Hepatocyte (in vitro differentiated cells): ENCODE results near the gene ITPR2. TPM values are rescaled to one million over a fixed set of nuclear protein-coding genes. Genes with fewer than 3 reads are reported as not detected.

Experiments
- DNase-seq: peaks from one replicate; pipeline ENCODE4 v3.0.0-alpha.2; 2016; ENCODE audit warnings: low spot score
- H2AFZ ChIP-seq: fragments of 200-600 bp; sonication (generic); 2 replicates; pipeline ENCODE4 v1.6.0; 2016; ENCODE audit warnings: antibody characterized with exemption, mild to moderate bottlenecking
- H3K27ac ChIP-seq: fragments of 200-600 bp; sonication (generic); 2 replicates; pipeline ENCODE4 v1.5.1; 2016; ENCODE audit warnings: mild to moderate bottlenecking
- H3K27me3 ChIP-seq: fragments of 200-600 bp; sonication (generic); 2 replicates; pipeline ENCODE4 v1.6.1; 2016
- H3K36me3 ChIP-seq: fragments of 200-600 bp; sonication (generic); replicated peaks from 2 replicates; pipeline ENCODE4 v1.5.1; 2016; ENCODE audit warnings: low read depth; ENCODE audit not compliant: insufficient read depth
- H3K4me1 ChIP-seq: fragments of 200-600 bp; sonication (generic); 2 replicates; pipeline ENCODE4 v1.5.1; 2016; ENCODE audit warnings: mild to moderate bottlenecking, moderate library complexity; ENCODE audit not compliant: insufficient read depth
- H3K4me2 ChIP-seq: fragments of 200-600 bp; sonication (generic); 2 replicates; pipeline ENCODE4 v1.6.0; 2016
- H3K4me3 ChIP-seq: fragments of 200-600 bp; sonication (generic); 2 replicates; pipeline ENCODE4 v1.5.1; 2016; ENCODE audit warnings: mild to moderate bottlenecking
- H3K79me2 ChIP-seq: fragments of 200-600 bp; sonication (generic); 2 replicates; pipeline ENCODE4 v1.6.0; 2017; ENCODE audit warnings: mild to moderate bottlenecking
- H3K9me2 ChIP-seq: fragments of 200-600 bp; sonication (generic); replicated peaks from 2 replicates; pipeline ENCODE4 v1.6.0; 2017; ENCODE audit warnings: mild to moderate bottlenecking; ENCODE audit not compliant: insufficient read depth
- H3K9me3 ChIP-seq: fragments of 200-600 bp; sonication (generic); 2 replicates; pipeline ENCODE4 v1.5.1; 2016; ENCODE audit warnings: low read depth, mild to moderate bottlenecking
- H4K20me1 ChIP-seq: fragments of 200-600 bp; sonication (generic); 2 replicates; pipeline ENCODE4 v1.6.0; 2016; ENCODE audit warnings: mild to moderate bottlenecking; ENCODE audit not compliant: insufficient read depth, poor library complexity, severe bottlenecking
- EZH2 ChIP-seq: fragments of 200-600 bp; sonication (generic); IDR thresholded peaks from 2 replicates; pipeline ENCODE4 v1.6.1; 2016; ENCODE audit warnings: antibody characterized with exemption, mild to moderate bottlenecking, borderline replicate concordance
- EZH2phosphoT487 ChIP-seq: fragments of 200-600 bp; sonication (generic); IDR thresholded peaks from one replicate; pipeline ENCODE4 v1.6.1; 2018; ENCODE audit warnings: antibody characterized with exemption, mild to moderate bottlenecking, low read depth, moderate library complexity; ENCODE audit not compliant: unreplicated experiment, severe bottlenecking
- WGBS: methylation state at CpG from one replicate; pipeline ENCODE4 v1.1.6; 2016; ENCODE audit warnings: low lambda C conversion rate; ENCODE audit errors: missing lambda C conversion rate; 5-methylcytosine and 5-hydroxymethylcytosine counted together
- polyA plus RNA-seq: library from polyadenylated mRNA; unstranded; fragments of >200 nt; fragmentation: Nextera tagmentation; extraction: Ambion mirVana; gene quantifications from 2 replicates; pipeline ENCODE4 v1.2.1, GENCODE V29; 2016
- total RNA-seq: library from RNA; depleted of rRNA; stranded (reverse); fragments of >200 nt; gene quantifications from 2 replicates; pipeline ENCODE4 v1.2.3, GENCODE V29; 2014
- TF ChIP-seq, protein P1 (sequence below): fragments of 200-600 bp; sonication (generic); IDR thresholded peaks from 2 replicates; pipeline ENCODE4 v1.5.1; 2016; ENCODE audit warnings: antibody characterized with exemption, mild to moderate bottlenecking; ENCODE audit not compliant: poor library complexity

ITPR2 gene
- total and polyA plus RNA-seq, 2 experiments from 2014 or later: 22.0 to 51.4 TPM

DNA sequence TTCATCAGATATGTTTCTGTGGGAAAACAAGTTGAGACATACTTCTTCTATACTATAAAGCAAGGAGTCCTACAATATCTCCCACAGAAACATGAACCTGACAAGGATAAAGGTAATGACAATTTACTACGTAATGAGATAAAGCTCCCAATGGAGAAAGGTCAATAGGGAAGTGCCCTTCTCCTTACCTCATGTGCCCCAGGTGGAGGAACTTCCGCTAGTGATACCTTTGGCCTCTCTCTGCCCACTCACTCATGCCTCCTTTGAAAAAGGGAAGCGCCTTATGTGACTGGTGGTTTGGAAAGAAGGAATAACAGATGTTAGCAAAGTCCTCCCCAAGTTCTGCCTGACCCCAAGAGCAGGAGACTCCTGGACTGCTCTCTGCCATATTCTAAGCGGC, 305.3 kb downstream of the ITPR2 start:
- no peak for DNase-seq
- Histone ChIP-seq H3K79me2 (no peaks in the 10 kb centered on the region), H3K9me2 (no peaks in the 10 kb centered on the region), H3K36me3 (no peaks in the 10 kb centered on the region), H2AFZ (no peak overlapping the region), H3K4me2 (no peak overlapping the region), H4K20me1 (no peaks in the 10 kb centered on the region), H3K27me3 (no peaks in the 10 kb centered on the region), H3K9me3 (peaks cover 12% of the 10 kb centered on the region), H3K27ac (no peak overlapping the region), H3K4me3 (no peak overlapping the region), H3K4me1 (peaks cover 4% of the 10 kb centered on the region)
- TF ChIP-seq EZH2: no peak
- TF ChIP-seq, protein P1, sequence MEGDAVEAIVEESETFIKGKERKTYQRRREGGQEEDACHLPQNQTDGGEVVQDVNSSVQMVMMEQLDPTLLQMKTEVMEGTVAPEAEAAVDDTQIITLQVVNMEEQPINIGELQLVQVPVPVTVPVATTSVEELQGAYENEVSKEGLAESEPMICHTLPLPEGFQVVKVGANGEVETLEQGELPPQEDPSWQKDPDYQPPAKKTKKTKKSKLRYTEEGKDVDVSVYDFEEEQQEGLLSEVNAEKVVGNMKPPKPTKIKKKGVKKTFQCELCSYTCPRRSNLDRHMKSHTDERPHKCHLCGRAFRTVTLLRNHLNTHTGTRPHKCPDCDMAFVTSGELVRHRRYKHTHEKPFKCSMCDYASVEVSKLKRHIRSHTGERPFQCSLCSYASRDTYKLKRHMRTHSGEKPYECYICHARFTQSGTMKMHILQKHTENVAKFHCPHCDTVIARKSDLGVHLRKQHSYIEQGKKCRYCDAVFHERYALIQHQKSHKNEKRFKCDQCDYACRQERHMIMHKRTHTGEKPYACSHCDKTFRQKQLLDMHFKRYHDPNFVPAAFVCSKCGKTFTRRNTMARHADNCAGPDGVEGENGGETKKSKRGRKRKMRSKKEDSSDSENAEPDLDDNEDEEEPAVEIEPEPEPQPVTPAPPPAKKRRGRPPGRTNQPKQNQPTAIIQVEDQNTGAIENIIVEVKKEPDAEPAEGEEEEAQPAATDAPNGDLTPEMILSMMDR: no peak
- no peak for TF ChIP-seq EZH2phosphoT487
- WGBS: 94% methylated on average over 4 of the region's 4 CpGs

- Histone ChIP-seq H2AFZ (no peak overlapping the region), H3K27me3 (no peaks in the 10 kb centered on the region), H3K9me3 (peaks cover 12% of the 10 kb centered on the region), H3K27ac (no peak overlapping the region), H3K4me2 (no peak overlapping the region), H3K9me2 (no peaks in the 10 kb centered on the region), H3K4me1 (peaks cover 4% of the 10 kb centered on the region), H3K4me3 (no peak overlapping the region), H4K20me1 (no peaks in the 10 kb centered on the region), H3K79me2 (no peaks in the 10 kb centered on the region), H3K36me3 (no peaks in the 10 kb centered on the region)
- WGBS: 98% methylated on average over 2 of the region's 2 CpGs
- DNase-seq: no peak
- TF ChIP-seq, protein P1: peak; percentile 37
- TF ChIP-seq EZH2 (no peak), EZH2phosphoT487 (no peak)
Observed at GRCh38 chr12:26524862-26525465, 308.0 kb downstream of the ITPR2 start.

- DNase-seq: peak; percentile 92
- no peaks in the 10 kb centered on the region for H3K79me2 ChIP-seq
- H3K27me3 ChIP-seq: no peaks in the 10 kb centered on the region
- H2AFZ ChIP-seq: no peak overlapping the region
- H3K36me3 ChIP-seq: no peaks in the 10 kb centered on the region
- H4K20me1 ChIP-seq: no peaks in the 10 kb centered on the region
- peak overlapping the region; percentile 74 for H3K27ac ChIP-seq
- H3K9me2 ChIP-seq: no peaks in the 10 kb centered on the region
- H3K4me3 ChIP-seq: no peak overlapping the region
- no peak for TF ChIP-seq EZH2phosphoT487
- no peak for TF ChIP-seq EZH2
- TF ChIP-seq, protein P1: no peak
- peaks cover 4% of the 10 kb centered on the region for H3K4me1 ChIP-seq
- 50% methylated on average over 9 of the region's 9 CpGs for WGBS
- peak overlapping the region; percentile 19 for H3K4me2 ChIP-seq
- peaks cover 12% of the 10 kb centered on the region for H3K9me3 ChIP-seq
Observed at GRCh38 chr12:26523708-26524150, 309.3 kb downstream of the ITPR2 start.
